Limb (tissue), 2 donors: ENCODE results near the gene SYNE1.

Source experiments
- DNase-seq, 2 donors: peaks; one replicate each; pipeline ENCODE4 v3.0.0-alpha.2; 2016; ENCODE audit errors: extremely low spot score in 2 of 2

SYNE1 gene

DNA sequence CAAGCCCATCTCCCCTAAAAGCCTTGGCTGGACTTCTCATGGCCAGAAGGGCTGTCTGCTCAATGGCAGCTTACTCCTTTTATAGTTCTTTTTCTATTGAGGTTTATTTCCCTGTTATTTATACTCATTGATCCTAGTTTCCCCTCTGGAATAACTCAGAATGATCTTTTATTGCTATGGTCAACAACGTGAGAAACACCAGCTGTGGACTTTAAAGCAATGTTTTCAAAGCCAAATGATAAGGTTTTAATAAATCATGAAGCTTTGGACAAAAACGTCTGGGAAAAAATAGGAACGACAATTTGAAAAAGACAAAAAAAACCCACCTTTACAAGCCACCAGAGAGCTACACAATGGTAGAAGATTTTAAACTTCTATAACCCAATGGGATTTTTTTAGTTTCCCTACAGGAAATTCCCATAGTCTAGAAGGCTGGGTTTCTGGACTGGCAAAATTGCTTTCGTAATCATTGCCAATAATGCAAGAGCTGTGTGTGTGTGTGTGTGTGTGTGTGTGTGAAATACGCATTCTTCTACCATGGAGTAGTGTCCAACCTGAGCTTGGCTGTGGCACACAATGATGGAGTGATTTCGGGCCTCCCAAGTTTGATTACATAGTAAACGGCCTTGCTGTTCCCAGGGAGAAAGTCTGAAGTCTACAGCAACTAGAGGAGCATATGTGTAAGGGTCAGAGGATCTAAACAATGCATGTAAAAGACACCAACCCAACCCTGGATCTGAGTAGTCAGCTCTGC is 396.0 kb downstream of the SYNE1 start:
- no peak for DNase-seq

DNA sequence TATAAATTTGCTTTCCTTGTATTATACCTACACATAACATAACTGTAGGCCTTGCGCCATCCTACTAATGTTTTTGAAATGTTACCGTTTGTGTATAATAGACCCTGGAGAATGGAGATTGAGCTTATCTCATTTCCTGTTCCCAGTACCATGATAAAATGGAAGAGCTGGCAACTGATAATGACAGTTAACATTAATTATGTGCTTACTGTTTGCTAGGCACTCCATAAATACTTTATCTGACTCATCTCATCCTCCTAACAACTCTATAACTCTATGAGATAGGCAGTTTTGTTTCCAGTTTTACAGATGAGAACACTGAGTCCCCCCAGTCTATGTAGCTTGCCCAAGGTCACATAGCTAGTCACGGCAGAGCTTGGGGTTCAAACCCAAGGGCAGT is 396.7 kb downstream of the SYNE1 start:
- DNase-seq: no peak

DNA sequence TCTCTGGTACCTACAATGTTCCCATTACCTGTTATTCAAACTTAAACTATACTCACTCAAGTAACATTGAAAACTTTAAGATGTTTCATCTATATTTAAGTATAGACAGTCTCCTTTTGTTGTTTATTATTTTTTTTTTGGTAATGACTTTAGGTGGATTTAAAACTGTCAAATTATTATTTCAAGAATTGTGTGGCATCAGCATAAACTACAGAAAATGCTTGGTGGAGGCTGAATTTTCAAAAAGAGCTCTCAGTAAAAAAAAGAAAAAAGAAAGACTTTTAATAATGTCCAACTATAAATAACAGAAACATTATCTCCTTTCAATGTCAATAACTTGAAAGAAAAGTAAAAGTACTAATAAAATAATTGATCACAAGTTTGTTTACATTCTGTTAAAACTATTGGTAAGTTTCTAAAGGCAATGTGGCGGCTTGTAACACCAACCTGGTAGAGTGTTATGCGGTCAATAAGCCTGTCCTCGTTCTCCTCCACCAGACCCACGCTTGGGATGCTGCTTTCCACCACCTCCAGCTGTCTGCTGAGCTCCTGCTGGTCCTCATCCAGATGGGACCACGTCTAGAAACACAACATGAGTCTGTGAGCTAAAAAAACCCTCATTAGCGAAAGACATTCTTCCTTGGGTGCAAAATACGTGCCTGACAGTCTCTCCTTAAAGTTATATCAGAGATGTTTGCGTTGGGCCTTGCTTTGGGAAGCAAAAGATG is 400.6 kb downstream of the SYNE1 start:
- DNase-seq: no peak

DNA sequence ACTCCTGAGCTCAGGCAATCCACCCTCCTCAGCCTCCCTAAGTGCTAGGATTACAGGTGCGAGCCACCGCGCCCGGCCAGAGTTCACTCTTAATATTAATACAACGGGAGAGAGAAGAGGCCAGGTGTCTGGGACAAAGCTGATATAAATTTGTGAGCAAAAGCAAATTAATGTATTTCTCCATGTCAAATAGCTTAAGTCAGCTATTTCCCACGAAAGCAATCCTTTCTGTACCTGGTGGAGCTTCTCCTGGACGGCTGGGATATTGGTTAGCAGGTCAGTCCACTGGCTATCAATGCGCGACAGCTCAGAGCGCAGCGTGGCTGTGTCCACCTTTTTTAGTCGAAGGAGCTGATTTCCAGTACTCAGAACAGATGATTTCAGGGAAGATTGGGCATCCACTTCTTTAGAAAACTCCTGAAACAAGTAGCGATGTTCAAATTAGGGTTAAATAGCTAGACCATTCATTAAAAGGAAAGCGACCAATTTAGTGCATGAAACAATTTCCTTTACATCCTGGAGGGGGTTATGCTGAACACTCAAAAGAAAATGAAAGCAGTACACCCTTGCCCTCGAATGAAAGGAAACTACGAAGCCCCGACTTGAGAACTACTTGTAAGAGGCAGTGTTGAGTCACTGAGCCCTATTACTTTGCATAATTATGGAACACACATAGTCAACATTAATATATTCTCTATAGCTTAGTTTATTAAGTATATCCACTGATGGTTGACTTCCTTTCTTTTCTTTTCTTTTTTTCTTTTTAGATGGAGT is 403.4 kb downstream of the SYNE1 start:
- DNase-seq: no peak

DNA sequence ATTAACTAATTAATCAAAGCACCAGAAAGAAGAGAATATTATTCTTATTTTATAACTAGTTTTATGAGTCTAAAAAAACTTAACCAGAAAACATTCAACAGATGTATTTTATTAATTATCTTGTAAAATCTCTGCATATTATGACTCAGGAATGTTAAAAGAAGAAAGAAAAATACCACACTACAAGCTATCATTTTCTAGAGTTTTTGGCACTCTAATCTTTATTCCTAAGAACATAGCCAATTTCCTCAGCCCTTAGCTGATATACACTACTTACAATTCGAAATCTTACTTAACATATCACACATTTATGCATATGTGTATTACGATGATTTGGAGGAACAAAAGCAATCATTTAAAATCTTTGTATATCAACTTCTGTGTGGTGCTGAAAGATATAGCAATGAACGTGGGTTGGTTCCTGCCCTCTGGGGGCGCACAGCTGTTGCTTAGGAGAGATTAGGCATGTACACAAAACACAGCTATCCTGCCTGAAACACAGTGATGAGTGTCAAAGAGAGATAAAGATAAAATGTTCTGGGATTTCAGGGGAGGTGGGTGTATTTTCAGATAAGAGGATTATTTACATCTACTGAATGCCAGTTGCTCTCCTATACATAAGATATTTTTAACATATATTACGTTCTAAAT is 404.5 kb downstream of the SYNE1 start:
- no peak for DNase-seq

DNA sequence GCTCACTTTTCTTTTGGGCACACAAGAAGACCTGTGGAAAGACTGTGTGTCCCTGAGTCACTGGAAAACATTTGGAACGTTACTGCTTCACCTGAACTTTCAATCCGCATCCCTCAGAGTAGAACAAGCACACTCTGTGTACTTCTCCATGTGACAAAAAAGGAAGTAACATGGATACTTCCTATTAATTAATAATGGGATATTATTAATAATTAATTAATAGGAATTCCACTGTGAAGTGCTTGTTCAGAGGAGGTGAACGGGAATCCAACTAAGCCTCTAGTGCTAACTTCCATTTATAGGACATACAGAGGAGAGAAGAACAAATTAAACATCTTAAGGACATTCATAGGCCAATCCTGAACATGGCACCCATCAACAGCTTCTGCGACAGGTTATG is 407.8 kb downstream of the SYNE1 start:
- DNase-seq: no peak

DNA sequence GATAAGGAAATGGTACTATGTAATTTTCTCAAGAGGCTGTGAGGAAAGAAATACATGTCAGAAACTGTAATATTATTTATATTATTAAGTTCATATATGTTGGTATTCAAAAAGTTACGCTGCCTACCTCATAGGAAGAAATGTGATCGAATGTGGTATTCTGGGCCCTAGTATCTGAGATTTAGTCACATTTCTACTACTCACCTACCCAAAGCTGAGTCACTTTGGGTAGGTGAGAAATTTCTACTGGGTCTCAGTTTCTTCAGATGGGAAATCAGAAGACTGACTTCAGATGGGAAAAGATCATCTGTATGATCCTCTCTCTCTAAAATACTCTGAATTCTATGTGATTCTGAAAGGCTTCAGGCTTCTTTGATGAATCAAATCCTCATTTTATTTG is 411.0 kb downstream of the SYNE1 start:
- no peak for DNase-seq

DNA sequence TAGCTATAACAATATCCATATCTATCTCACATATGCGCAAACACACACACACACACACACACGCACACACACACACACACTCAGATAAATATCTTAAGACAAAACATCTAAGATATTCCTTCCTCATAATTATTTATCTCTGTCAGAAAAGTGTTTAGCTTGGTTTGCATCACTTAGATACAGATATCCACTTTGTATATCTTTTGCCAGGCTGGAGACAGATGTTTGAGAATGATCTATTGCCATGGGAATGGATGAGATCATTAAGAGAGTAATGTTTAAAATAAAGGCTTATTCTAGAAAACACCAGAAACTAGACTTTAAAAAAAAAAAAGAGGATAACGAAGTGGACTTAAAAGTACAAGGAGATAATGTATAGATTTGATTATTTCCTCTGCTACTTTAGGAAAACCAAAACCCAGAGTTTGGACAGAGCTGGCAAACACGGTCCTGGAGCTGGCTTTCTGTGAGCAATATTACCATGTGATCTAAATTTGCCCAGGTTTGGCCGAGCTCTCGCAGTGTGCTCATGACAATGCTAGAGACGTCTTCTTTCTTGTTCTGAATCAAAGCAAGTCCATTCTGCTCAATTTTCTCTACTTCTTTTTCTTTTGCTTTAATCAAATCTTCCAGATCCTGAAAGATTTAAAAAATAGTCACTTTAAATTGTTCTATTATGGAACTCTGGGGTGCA is 411.8 kb downstream of the SYNE1 start:
- no peak for DNase-seq

DNA sequence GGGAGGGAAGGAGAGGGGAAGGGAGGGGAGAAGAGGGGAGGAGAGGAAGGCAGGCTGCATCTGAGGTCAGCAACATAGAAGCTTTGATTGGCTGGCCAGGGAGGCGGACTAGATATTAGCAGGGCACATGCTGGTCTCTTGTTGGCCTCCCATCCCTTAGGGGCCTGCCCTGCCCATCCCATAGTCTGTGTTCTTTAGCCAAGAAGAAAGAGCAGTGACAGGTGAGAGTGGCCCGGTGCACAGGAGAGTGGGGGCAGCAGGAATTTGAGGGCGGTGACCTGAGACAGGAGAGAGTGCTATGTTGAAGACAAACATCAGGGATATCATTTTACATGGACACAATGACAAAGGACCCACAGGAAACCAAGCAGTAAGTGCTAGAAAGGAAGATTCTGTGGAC is 413.5 kb downstream of the SYNE1 start:
- DNase-seq: no peak

DNA sequence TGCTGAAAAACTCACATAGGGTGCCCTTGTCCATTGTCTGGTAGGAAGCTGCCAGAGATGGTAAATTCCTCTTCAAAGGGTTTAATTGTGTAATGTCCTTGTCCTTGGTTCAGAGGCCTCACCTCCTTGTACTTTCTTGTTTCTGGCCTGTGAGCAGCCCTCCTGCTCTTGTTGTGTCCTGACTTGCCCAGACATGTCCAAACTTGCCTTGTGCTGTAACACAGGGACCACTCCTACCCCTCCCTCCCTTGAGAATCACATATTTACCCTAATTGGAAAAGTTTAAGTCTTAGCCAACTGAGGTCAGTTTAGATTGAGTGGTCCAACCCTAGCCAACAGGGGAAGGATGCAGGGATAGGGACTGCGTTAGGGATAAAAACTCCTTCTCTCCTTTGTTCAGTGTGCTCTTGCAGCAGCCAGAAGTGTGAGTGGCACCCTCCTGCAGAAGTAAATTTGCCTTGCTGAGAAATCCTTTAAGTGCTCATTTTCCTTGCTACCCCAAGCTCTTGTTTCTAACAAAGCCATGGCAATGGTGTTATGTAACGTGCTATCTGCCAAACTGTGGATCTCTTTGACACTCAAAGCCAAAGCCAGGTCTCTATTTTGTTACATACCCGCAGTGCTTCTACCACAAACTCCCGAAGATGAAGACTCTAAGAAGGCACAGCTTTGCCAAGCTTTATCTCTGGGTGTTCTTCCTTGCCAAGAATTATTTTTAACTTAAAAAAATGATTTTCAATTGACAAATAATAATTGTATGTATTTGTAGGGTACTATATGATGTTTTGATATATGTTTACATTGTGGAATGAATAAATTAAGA is 415.1 kb downstream of the SYNE1 start:
- DNase-seq: no peak

DNA sequence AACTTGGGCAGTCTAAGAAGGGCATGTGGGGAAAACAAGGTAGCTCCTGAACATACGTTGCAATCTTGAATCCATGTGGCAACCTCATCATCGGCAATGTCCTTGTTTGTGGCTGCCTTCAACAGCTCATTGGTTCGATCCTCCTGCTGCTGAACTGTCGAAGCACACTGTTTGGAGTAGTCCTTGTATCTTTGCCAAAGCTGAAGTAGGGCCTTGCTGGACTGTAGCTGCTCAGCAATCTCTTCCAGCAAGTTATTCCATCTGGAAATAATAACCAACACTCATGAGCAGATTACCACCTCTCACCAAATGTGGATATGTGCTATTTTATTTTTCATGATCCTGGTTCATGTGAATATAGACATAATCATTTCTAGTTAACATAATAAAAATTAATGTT is 416.4 kb downstream of the SYNE1 start:
- no peak for DNase-seq

DNA sequence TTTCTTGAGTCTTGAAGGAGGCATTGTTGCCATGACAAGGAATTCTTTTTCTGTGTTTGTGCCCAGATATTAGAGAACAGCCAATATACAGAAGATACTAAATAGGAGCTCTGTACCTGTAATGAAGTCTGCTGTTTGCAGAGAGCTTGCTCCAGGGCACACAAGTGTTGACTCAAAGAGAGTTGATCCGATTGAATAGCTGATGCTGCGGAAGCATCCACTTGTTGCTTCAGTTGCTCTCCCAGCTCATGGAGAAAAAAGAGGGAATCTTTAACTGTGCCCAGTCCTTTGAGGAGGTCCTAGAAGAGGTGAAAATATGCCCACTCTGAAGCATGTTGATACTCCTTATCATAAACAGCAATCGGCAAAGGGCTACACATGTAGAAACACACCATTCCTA is 418.3 kb downstream of the SYNE1 start:
- DNase-seq: no peak

DNA sequence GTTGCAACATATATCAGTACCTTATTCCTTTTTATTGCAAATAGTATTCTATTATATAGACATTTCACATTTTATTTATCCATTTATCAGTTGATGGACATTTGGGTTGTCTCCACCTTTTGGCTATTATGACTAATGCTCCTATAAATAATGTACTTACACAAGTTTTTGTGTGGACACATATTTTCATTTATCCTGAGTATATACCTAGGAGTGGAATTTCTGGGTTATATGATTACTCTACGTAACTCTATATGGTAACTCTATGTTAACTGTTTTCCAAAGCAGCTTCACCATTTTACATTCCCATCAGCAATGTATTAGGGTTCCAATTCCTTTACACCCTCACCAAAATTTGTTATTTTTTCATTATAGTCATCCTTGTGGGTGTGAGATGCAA is 424.7 kb downstream of the SYNE1 start:
- DNase-seq: no peak

DNA sequence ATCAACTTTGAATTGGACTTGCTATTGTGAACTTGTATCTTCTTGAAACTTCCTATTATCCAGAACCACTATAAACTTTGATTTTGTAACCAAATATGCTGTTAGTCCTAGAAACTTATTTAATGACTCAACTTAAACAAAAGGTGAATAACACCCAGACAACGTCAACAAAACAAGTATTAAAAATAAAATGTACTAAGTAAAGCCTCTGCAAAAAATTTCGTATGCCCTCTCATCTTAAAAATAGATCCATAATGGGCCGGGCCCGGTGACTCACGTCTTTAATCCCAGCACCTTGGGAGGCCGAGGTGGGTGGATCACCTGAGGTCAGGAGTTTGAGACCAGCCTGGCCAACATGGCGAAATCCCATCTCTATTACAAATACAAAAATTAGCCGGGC is 428.0 kb downstream of the SYNE1 start:
- no peak for DNase-seq

DNA sequence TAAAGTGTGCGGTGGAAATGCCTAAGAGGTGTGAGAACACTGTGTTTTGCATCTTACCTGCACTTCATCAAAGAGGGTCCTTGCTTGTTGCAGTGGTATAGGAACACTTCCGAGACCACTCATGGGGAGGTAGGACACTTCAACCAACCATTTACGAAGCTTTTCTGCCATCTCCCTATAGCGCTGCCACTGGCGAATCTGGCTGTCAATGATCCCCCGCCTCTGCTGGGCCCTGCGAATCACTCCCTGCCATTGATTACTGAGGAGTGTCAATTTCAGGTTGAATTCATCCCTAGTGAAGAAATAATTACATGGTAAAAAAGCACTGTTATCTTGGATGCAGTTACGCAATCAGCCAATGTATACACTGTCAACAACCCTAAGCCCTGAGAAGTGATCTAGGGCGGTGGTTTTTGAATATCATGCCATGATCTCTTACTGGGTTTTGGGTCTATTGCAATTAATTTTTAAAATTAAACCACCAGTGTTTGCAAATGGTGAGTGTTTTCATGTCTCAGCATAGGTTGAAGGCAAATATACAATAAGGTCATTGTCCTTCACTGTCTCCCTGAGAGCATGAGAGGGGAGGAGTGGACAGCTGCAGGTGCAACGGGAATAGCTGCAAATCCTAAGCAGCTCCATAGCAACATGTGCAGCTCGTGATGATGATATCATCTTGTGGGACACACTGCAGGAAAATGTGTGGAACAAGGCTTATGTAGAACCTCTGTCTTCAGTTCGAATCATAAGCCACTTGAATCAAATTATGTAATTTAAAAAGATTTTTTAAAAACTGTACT is 429.0 kb downstream of the SYNE1 start:
- DNase-seq: no peak

DNA sequence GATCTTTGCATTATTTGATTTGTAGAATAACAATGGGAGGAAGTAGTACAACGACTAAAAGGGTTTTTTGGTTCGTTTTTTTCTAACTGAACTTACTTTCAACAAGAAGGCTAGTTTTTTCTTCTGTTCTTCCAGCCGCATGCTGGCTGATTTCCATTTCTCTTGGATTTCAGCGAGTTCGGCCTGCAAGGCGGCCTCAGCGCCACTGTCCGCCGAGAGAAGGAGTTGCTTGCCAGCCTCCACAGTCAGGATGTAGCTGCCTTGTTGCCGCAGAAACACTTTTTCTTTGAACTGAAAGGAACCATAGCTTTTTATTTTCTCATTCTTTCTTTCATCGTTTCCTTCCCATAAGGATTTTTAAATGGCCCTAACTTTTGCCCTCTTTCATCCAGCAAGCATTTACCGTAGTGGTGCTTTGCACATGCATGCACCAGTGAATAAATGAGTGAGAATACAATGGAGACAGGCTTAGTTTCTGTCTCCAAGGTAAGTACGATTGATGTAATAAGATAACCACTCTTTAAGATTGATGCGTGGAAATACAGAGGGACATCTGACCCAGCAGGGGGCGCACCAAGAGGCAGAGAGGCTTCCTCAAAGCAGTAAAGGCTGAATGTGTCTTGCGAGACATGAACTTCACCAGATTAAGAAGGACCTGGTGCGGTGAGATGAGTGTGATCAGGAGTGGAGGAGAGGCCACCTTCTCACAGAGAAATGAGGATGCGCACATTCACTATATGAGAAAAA is 430.9 kb downstream of the SYNE1 start:
- no peak for DNase-seq

DNA sequence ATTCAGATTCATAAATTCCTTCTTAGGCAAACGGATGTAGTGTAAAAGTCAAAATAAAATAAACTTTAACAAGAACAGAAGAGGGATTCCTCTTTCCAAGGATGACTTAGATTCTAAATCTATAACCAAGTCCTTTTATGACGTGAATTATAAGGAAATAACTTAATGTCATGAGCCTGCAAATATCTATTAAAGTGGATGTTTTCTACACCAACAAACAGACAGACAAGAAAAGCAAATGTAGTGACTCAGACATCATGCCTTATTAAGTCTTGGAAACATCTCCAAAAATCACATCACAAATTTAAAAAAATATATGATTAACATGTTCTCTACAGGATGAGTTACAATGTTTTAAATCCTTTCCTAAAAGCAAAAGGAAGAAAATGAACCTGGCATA is 432.6 kb downstream of the SYNE1 start:
- DNase-seq: no peak

DNA sequence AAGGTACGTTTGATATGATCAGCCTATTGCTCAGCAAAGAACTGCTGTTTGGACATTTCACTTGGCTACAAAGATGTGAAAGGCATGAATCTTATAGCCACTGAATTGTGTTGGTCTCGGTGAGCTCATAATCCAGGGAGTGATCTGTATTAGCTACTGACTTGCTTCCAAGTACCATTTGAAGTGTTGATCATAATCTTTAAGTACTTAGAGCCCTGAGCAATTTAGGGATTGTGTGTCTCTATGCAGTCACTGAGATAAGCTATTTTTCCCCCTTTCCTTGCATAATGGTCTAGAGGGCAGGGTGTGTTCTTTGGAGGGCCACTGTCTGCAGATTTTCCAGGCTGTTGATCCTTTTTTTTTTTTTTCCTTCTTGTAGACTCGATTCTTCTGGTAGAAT is 436.0 kb downstream of the SYNE1 start:
- DNase-seq: no peak

DNA sequence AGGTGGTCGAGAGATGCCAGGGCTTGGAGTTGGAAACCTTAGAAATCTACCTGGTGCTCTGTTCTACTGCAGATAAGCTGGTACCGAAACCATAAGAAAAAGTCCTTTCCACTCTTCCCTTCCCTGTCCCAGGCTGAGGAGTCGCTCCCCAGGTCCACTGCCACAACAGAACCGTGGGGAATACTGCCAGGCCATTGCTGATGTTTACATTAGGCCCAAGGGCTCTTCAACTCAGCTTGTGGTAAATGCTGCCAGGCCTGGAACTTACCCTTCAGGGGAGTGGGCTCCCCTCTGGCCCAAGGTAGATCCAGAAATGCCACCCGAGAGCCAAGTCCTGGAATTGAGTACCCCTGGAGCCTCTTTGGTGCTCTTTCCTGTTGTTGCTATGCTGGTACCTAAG is 441.3 kb downstream of the SYNE1 start:
- no peak for DNase-seq
